Upper lobe of left lung (tissue), 6 donors: ENCODE data around the gene INO80D. TPM values are rescaled to one million over a fixed set of nuclear protein-coding genes. Genes with fewer than 3 reads are reported as not detected.

Experiments used
- ATAC-seq, 2 donors: fragments of 200-7000 bp; cut with Tn5 transposase; one replicate each; pipeline ENCODE4 v1.9.1; 2022; ENCODE audit warnings: mild to moderate bottlenecking in 2 of 2, moderate library complexity in 2 of 2; ENCODE audit not compliant: low FRiP score in 2 of 2
- DNase-seq, 2 donors: peaks; one replicate each; pipeline ENCODE4 v3.0.0-alpha.2; 2019 to 2020
- H3K27ac ChIP-seq, 4 donors: fragments of 200-600 bp; sonication (generic); one replicate each; pipeline ENCODE4 v1.5.1; 2016 to 2019
- H3K27me3 ChIP-seq, 4 donors: fragments of 200-600 bp; sonication (generic); one replicate each; pipeline ENCODE4 v1.5.1; 2017 to 2019
- H3K36me3 ChIP-seq, 4 donors: fragments of 200-600 bp; sonication (generic); one replicate each; pipeline ENCODE4 v1.5.1; 2016 to 2019
- H3K4me1 ChIP-seq, 4 donors: fragments of 200-600 bp; sonication (generic); one replicate each; pipeline ENCODE4 v1.5.1; 2018 to 2019
- H3K4me3 ChIP-seq, 4 donors: fragments of 200-600 bp; sonication (generic); one replicate each; pipeline ENCODE4 v1.5.1; 2017 to 2019; ENCODE audit warnings: mild to moderate bottlenecking in 2 of 4, moderate library complexity in 1 of 4
- H3K9me3 ChIP-seq, 4 donors: fragments of 200-600 bp; sonication (generic); one replicate each; pipeline ENCODE4 v1.5.1; 2018 to 2019
- CTCF ChIP-seq, 6 experiments: fragments of 450-650 bp in 4 of 6; fragments of 200-600 bp in 2 of 6; sonication (generic) in 2 of 6; IDR thresholded peaks; one replicate each; pipeline ENCODE4 v1.5.1; 2016 to 2019; ENCODE audit warnings: antibody characterized with exemption in 6 of 6
- EP300 ChIP-seq, 4 donors: sonication (generic); formaldehyde crosslinking; IDR thresholded peaks; one replicate each; pipeline ENCODE4 v1.5.1; 2017; ENCODE audit warnings: antibody characterized with exemption in 4 of 4, control low read depth in 2 of 4
- POLR2A ChIP-seq, 4 donors: fragments of 450-650 bp; IDR thresholded peaks; one replicate each; pipeline ENCODE4 v1.5.1; 2016 to 2017; ENCODE audit warnings: antibody characterized with exemption in 4 of 4, mild to moderate bottlenecking in 2 of 4
- POLR2AphosphoS5 ChIP-seq, 2 donors: sonication (generic); formaldehyde crosslinking; IDR thresholded peaks; one replicate each; pipeline ENCODE4 v1.5.1; 2017; ENCODE audit warnings: antibody characterized with exemption in 2 of 2
- WGBS, 2 donors: methylation state at CpG; one replicate each; pipeline ENCODE4 v1.1.5; 2017 to 2018; 5-methylcytosine and 5-hydroxymethylcytosine counted together
- total RNA-seq, 6 donors: library from RNA; depleted of rRNA in 4 of 6; stranded (reverse); fragments of >200 nt in 4 of 6; gene quantifications; one replicate each; pipeline versions ENCODE4 v1.1.0 to v1.2.1, GENCODE V29; 2016 to 2021
- donor health status: DM: no; HTN: no; CAD: no; lungs with moderate emphysema.
- donor health status: DM: no; HTN: yes; CAD: no; lungs with severe emphysema.

Gene INO80D
- total RNA-seq, 6 donors from 2014 or later, result 13.0 to 50.3 (median 21.9) TPM

- H3K36me3 ChIP-seq, result no peaks in the 10 kb centered on the region
- H3K9me3 ChIP-seq, result no peaks in the 10 kb centered on the region
- H3K4me1 ChIP-seq, result peaks cover 0 to 16% (median 6%) of the 10 kb centered on the region in 4 donors
- ATAC-seq (no peak), DNase-seq (no peak)
- no peak overlapping the region for H3K4me3 ChIP-seq
- WGBS, 2 donors, result 94 to 97% methylated on average over 1 of the region's 1 CpG
- TF ChIP-seq POLR2A (IDR thresholded peaks at IDR 0.05) (no peak), POLR2AphosphoS5 (IDR thresholded peaks at IDR 0.05) (no peak), EP300 (IDR thresholded peaks at IDR 0.05) (no peak), CTCF (IDR thresholded peaks at IDR 0.05) (no peak)
- H3K27ac ChIP-seq, result no peak overlapping the region
- no peaks in the 10 kb centered on the region for H3K27me3 ChIP-seq
Measured at GRCh38 chr2:206075113-206075512, 10.9 kb downstream of the INO80D start.

- Histone ChIP-seq H3K27ac (no peak overlapping the region), H3K36me3 (no peaks in the 10 kb centered on the region), H3K4me3 (no peak overlapping the region), H3K4me1 (peaks cover 0 to 10% (median 2%) of the 10 kb centered on the region in 4 donors), H3K27me3 (no peaks in the 10 kb centered on the region), H3K9me3 (no peaks in the 10 kb centered on the region)
- DNase-seq, result no peak
- 67 to 68% methylated on average over 1 of the region's 1 CpG for WGBS, 2 donors
- ATAC-seq, result no peak
- TF ChIP-seq POLR2A (IDR thresholded peaks at IDR 0.05), result no peak
- TF ChIP-seq POLR2AphosphoS5 (IDR thresholded peaks at IDR 0.05), result no peak
- no peak for TF ChIP-seq EP300 (IDR thresholded peaks at IDR 0.05)
- TF ChIP-seq CTCF (IDR thresholded peaks at IDR 0.05), result no peak
Measured at GRCh38 chr2:206071807-206072206, 14.2 kb downstream of the INO80D start.

- DNase-seq (no peak), ATAC-seq (no peak)
- Histone ChIP-seq H3K27me3 (no peaks in the 10 kb centered on the region), H3K36me3 (no peaks in the 10 kb centered on the region), H3K4me1 (peaks cover 0 to 10% (median 2%) of the 10 kb centered on the region in 4 donors), H3K27ac (no peak overlapping the region), H3K4me3 (no peak overlapping the region), H3K9me3 (no peaks in the 10 kb centered on the region)
- TF ChIP-seq POLR2AphosphoS5 (IDR thresholded peaks at IDR 0.05) (no peak), EP300 (IDR thresholded peaks at IDR 0.05) (no peak), POLR2A (IDR thresholded peaks at IDR 0.05) (no peak), CTCF (IDR thresholded peaks at IDR 0.05) (no peak)
- WGBS, 2 donors, result 93 to 95% methylated on average over 2 of the region's 2 CpGs
Measured at GRCh38 chr2:206069417-206069816, 16.6 kb downstream of the INO80D start.

GRCh38 chr2:206068207-206068606 is 17.8 kb downstream of the INO80D start:
- H3K4me3 ChIP-seq, result no peak overlapping the region
- H3K4me1 ChIP-seq, result peaks cover 0 to 10% (median 2%) of the 10 kb centered on the region in 4 donors
- no peak for TF ChIP-seq EP300 (IDR thresholded peaks at IDR 0.05)
- TF ChIP-seq CTCF (IDR thresholded peaks at IDR 0.05), result no peak
- no peak for TF ChIP-seq POLR2A (IDR thresholded peaks at IDR 0.05)
- TF ChIP-seq POLR2AphosphoS5 (IDR thresholded peaks at IDR 0.05), result no peak
- H3K27me3 ChIP-seq, result no peaks in the 10 kb centered on the region
- H3K36me3 ChIP-seq, result no peaks in the 10 kb centered on the region
- WGBS, 2 donors, result 100% methylated on average over 1 of the region's 1 CpG
- no peak overlapping the region for H3K27ac ChIP-seq
- H3K9me3 ChIP-seq, result no peaks in the 10 kb centered on the region
- no peak for DNase-seq
- no peak for ATAC-seq

GRCh38 chr2:206064077-206064476 is 21.9 kb downstream of the INO80D start:
- Histone ChIP-seq H3K36me3 (peaks cover 7 to 34% (median 12%) of the 10 kb centered on the region in 4 donors), H3K27me3 (no peaks in the 10 kb centered on the region), H3K4me3 (no peak overlapping the region), H3K4me1 (no peaks in the 10 kb centered on the region), H3K9me3 (no peaks in the 10 kb centered on the region), H3K27ac (no peak overlapping the region)
- ATAC-seq, result no peak
- 60 to 77% methylated on average over 2 of the region's 2 CpGs for WGBS, 2 donors
- DNase-seq, result no peak
- TF ChIP-seq CTCF (IDR thresholded peaks at IDR 0.05) (no peak), EP300 (IDR thresholded peaks at IDR 0.05) (no peak), POLR2AphosphoS5 (IDR thresholded peaks at IDR 0.05) (no peak), POLR2A (IDR thresholded peaks at IDR 0.05) (no peak)
